WTC11 (cell line): ENCODE results near the gene ARMC9. TPM values are rescaled to one million over a fixed set of nuclear protein-coding genes. Genes with fewer than 3 reads are reported as not detected.
A peak's percentile ranks its signal among the peaks of the same experiment; 100 is the strongest.

Experiments used
- ATAC-seq: fragments of 200-7000 bp; cut with Tn5 transposase; 2 replicates; pipeline ENCODE4 v1.10.0; 2021; ENCODE audit warnings: mild to moderate bottlenecking, moderate library complexity
- CTCF ChIA-PET: fragments of 300-600 bp; sonication (Branson Sonifier 250); formaldehyde crosslinking; loops from one replicate; lab custom pipeline; 2021; ENCODE audit warnings: antibody characterized with exemption; lab: Charles Lee
- POLR2A ChIA-PET: fragments of 350-600 bp; sonication (Branson Sonifier 250); formaldehyde crosslinking; loops from one replicate; lab custom pipeline; 2021; ENCODE audit warnings: antibody characterized with exemption; lab: Charles Lee
- DNase-seq: peaks from one replicate; pipeline ENCODE4 v3.0.0; 2021; ENCODE audit warnings: low spot score
- H3K27ac Mint-ChIP-seq: 2 replicates; pipeline ENCODE4 v1.8.0; 2021; ENCODE audit warnings: mixed read lengths
- H3K27me3 Mint-ChIP-seq: 2 replicates; pipeline ENCODE4 v1.8.0; 2021; ENCODE audit warnings: low read depth, mild to moderate bottlenecking, moderate library complexity, mixed read lengths
- H3K36me3 Mint-ChIP-seq: 2 replicates; pipeline ENCODE4 v1.8.0; 2021; ENCODE audit warnings: mixed read lengths
- H3K4me1 Mint-ChIP-seq: 2 replicates; pipeline ENCODE4 v1.8.0; 2022; ENCODE audit warnings: mixed read lengths
- H3K4me3 Mint-ChIP-seq: 2 replicates; pipeline ENCODE4 v1.8.0; 2021; ENCODE audit warnings: mild to moderate bottlenecking, moderate library complexity, mixed read lengths
- H3K9me3 Mint-ChIP-seq: 2 replicates; pipeline ENCODE4 v1.8.0; 2021; ENCODE audit warnings: mixed read lengths
- CDX4 ChIP-seq: fragments of 250-450 bp; sonication (Bioruptor Pico); IDR thresholded peaks from 2 replicates; pipeline ENCODE4 v1.9.0; 2021; ENCODE audit warnings: moderate library complexity, mild to moderate bottlenecking, inconsistent platforms, borderline replicate concordance
- E2F4 ChIP-seq: sonication (generic); formaldehyde crosslinking; IDR thresholded peaks from 2 replicates; pipeline ENCODE4 v1.8.1; 2022; ENCODE audit warnings: low read depth, mild to moderate bottlenecking, moderate library complexity, missing genetic modification reagents, borderline replicate concordance
- ETV6 ChIP-seq: sonication (generic); formaldehyde crosslinking; IDR thresholded peaks from 2 replicates; pipeline ENCODE4 v1.8.1; 2022; ENCODE audit warnings: mild to moderate bottlenecking, missing genetic modification reagents
- FOXJ3 ChIP-seq: sonication (generic); formaldehyde crosslinking; IDR thresholded peaks from 2 replicates; pipeline ENCODE4 v1.9.0; 2021; ENCODE audit warnings: missing genetic modification reagents, mild to moderate bottlenecking, borderline replicate concordance
- FOXK1 ChIP-seq: sonication (generic); formaldehyde crosslinking; IDR thresholded peaks from 2 replicates; pipeline ENCODE4 v1.8.0; 2022; ENCODE audit warnings: mild to moderate bottlenecking, moderate library complexity, missing genetic modification reagents
- GABPB1 ChIP-seq: sonication (generic); formaldehyde crosslinking; IDR thresholded peaks from 2 replicates; pipeline ENCODE4 v1.8.1; 2023; ENCODE audit warnings: mild to moderate bottlenecking, missing genetic modification reagents
- IRF2 ChIP-seq: sonication (generic); formaldehyde crosslinking; IDR thresholded peaks from 2 replicates; pipeline ENCODE4 v1.8.0; 2022; ENCODE audit warnings: low read depth, missing genetic modification reagents, borderline replicate concordance
- JUN ChIP-seq: sonication (generic); formaldehyde crosslinking; IDR thresholded peaks from 2 replicates; pipeline ENCODE4 v1.8.0; 2023; ENCODE audit warnings: mild to moderate bottlenecking, missing genetic modification reagents
- MYBL2 ChIP-seq: sonication (generic); formaldehyde crosslinking; IDR thresholded peaks from 2 replicates; pipeline ENCODE4 v1.8.1; 2023; ENCODE audit warnings: mild to moderate bottlenecking, moderate library complexity, missing genetic modification reagents
- NFYB ChIP-seq: sonication (generic); formaldehyde crosslinking; conservative IDR thresholded peaks from 2 replicates; pipeline ENCODE4 v1.8.0; 2022; ENCODE audit warnings: low read depth, missing genetic modification reagents
- RELA ChIP-seq: sonication (generic); formaldehyde crosslinking; IDR thresholded peaks from 2 replicates; pipeline ENCODE4 v1.8.1; 2022; ENCODE audit warnings: missing genetic modification reagents, mild to moderate bottlenecking, borderline replicate concordance
- RORB ChIP-seq: fragments of 250-450 bp; sonication (Bioruptor Pico); IDR thresholded peaks from 2 replicates; pipeline ENCODE4 v1.9.0; 2021; ENCODE audit warnings: mild to moderate bottlenecking
- SOX15 ChIP-seq: fragments of 250-450 bp; sonication (Bioruptor Pico); IDR thresholded peaks from 2 replicates; pipeline ENCODE4 v1.9.0; 2021; ENCODE audit warnings: mild to moderate bottlenecking
- ZNF263 ChIP-seq: sonication (generic); formaldehyde crosslinking; IDR thresholded peaks from 2 replicates; pipeline ENCODE4 v1.8.1; 2022; ENCODE audit warnings: low read depth, mild to moderate bottlenecking, moderate library complexity, missing genetic modification reagents
- ZNF396 ChIP-seq: fragments of 250-450 bp; sonication (Bioruptor Pico); IDR thresholded peaks from 2 replicates; pipeline ENCODE4 v1.8.0; 2021; ENCODE audit warnings: mild to moderate bottlenecking, moderate library complexity, borderline replicate concordance
- total RNA-seq: library from RNA; stranded (reverse); gene quantifications from 3 replicates; pipeline ENCODE4 v1.2.3, GENCODE V29; 2021
- TF ChIP-seq, protein P1 (sequence below): fragments of 250-450 bp; sonication (Bioruptor Pico); IDR thresholded peaks from 2 replicates; pipeline ENCODE4 v2.1.2; 2022; ENCODE audit warnings: mild to moderate bottlenecking, moderate library complexity
- TF ChIP-seq, protein P2 (sequence below): sonication (generic); formaldehyde crosslinking; IDR thresholded peaks from 2 replicates; pipeline ENCODE4 v1.8.0; 2022; ENCODE audit warnings: mild to moderate bottlenecking, missing genetic modification reagents

Gene ARMC9
- total RNA-seq, 1 experiment from 2014 or later: 34.9 TPM

- TF ChIP-seq RELA (CRISPR knock-in tag): no peak
Observed at GRCh38 chr2:231293163-231293562, 94.7 kb downstream of the ARMC9 start (continued).

GRCh38 chr2:231294116-231294515 is 95.7 kb downstream of the ARMC9 start:
- H3K27ac Mint-ChIP-seq: peak overlapping the region; percentile 65; the same call in 1 of the 2 replicates
- H3K36me3 Mint-ChIP-seq: peaks cover 13% of the 10 kb centered on the region
- H3K27me3 Mint-ChIP-seq: no peaks in the 10 kb centered on the region
- peaks cover 20% of the 10 kb centered on the region for H3K4me1 Mint-ChIP-seq
- no peak for DNase-seq
- H3K4me3 Mint-ChIP-seq: no peak overlapping the region
- ATAC-seq: no peak
- ChIA-PET CTCF (interaction anchor here (0.9 kb wide), 1 partner anchor 106 kb away, joined by 3 read pairs; no protein-coding TSS in a partner anchor), POLR2A (interaction anchor here (0.5 kb wide), 1 partner anchor 30 kb away, joined by 3 read pairs; no protein-coding TSS in a partner anchor)
- H3K9me3 Mint-ChIP-seq: no peaks in the 10 kb centered on the region
- TF ChIP-seq ZNF263 (no peak), FOXJ3 (CRISPR knock-in tag) (no peak), ETV6 (CRISPR knock-in tag) (no peak)
- TF ChIP-seq, protein P1, sequence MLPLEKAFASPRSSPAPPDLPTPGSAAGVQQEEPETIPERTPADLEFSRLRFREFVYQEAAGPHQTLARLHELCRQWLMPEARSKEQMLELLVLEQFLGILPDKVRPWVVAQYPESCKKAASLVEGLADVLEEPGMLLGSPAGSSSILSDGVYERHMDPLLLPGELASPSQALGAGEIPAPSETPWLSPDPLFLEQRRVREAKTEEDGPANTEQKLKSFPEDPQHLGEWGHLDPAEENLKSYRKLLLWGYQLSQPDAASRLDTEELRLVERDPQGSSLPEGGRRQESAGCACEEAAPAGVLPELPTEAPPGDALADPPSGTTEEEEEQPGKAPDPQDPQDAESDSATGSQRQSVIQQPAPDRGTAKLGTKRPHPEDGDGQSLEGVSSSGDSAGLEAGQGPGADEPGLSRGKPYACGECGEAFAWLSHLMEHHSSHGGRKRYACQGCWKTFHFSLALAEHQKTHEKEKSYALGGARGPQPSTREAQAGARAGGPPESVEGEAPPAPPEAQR (CRISPR knock-in tag): no peak
- TF ChIP-seq, all 79 proteins: peak for 0

DNA sequence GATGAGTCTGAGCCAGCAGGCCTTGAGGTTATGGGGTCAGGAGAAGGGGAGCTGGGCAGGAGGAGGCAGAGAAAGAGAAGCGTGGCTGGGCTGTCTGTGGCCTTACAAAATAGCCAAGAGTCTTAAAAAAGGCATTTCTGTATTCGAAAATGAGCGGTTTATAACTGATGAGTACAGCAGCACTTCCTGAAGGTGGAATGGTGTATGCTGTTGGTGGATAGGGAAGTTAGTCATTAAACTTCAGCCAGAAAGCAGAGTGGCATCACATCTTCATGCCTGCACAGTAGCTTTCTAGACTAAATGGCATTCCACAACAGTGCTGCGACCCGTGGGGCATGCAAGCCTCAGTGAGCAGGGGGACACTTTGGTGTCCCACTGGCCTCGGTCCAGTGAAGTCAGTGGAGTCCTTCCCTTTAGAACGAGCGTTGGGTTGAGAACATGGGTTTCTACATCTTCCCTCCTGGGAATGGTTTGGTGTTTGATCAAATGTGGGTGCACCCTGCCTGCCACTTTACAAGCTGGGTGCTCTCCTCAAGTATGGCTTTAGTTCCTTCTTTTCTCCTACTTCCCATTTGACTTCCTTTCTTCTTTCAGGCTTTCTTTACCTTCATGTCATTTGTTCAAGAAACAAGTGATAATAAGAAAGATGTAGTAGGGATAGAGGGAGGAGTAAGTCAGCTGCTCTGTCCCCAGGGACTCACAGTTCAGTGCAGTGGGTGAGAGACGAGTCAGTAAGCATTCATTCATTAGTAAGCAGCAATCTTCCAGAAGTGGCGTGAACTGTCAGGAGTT is 96.3 kb downstream of the ARMC9 start:
- POLR2A ChIA-PET: interaction anchor here (0.5 kb wide), 1 partner anchor 29 kb away, joined by 3 read pairs; no protein-coding TSS in a partner anchor
- Mint-ChIP-seq H3K27ac (peak overlapping the region; percentile 82), H3K9me3 (no peaks in the 10 kb centered on the region), H3K27me3 (no peaks in the 10 kb centered on the region), H3K4me1 (peaks cover 26% of the 10 kb centered on the region), H3K36me3 (peaks cover 13% of the 10 kb centered on the region), H3K4me3 (no peak overlapping the region)
- DNase-seq (no peak), ATAC-seq (no peak)
- CTCF ChIA-PET: interaction anchor here (0.9 kb wide), 1 partner anchor 106 kb away, joined by 3 read pairs; no protein-coding TSS in a partner anchor
- TF ChIP-seq ZNF396 (CRISPR knock-in tag): no peak
- TF ChIP-seq RORB (CRISPR knock-in tag): no peak
- TF ChIP-seq FOXJ3 (CRISPR knock-in tag): no peak
- TF ChIP-seq MYBL2 (CRISPR knock-in tag): no peak
- no peak for TF ChIP-seq IRF2 (CRISPR knock-in tag)
- TF ChIP-seq CDX4: no peak
- TF ChIP-seq E2F4 (CRISPR knock-in tag): no peak
- no peak for TF ChIP-seq SOX15
- no peak for TF ChIP-seq FOXK1 (CRISPR knock-in tag)
- TF ChIP-seq GABPB1 (CRISPR knock-in tag): no peak
- TF ChIP-seq JUN (CRISPR knock-in tag): no peak
- TF ChIP-seq, protein P2, sequence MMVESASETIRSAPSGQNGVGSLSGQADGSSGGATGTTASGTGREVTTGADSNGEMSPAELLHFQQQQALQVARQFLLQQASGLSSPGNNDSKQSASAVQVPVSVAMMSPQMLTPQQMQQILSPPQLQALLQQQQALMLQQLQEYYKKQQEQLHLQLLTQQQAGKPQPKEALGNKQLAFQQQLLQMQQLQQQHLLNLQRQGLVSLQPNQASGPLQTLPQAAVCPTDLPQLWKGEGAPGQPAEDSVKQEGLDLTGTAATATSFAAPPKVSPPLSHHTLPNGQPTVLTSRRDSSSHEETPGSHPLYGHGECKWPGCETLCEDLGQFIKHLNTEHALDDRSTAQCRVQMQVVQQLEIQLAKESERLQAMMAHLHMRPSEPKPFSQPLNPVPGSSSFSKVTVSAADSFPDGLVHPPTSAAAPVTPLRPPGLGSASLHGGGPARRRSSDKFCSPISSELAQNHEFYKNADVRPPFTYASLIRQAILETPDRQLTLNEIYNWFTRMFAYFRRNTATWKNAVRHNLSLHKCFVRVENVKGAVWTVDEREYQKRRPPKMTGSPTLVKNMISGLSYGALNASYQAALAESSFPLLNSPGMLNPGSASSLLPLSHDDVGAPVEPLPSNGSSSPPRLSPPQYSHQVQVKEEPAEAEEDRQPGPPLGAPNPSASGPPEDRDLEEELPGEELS: no peak
- no peak for TF ChIP-seq NFYB (CRISPR knock-in tag)
